ENCODE measurements around the gene IL1RAPL2. TPM values are rescaled to one million over a fixed set of nuclear protein-coding genes. Genes with fewer than 3 reads are reported as not detected.

IL1RAPL2 gene
- total and polyA plus RNA-seq, 2 of the 8 experiments (the other 6 are each of a cell fraction or from before 2014, with no cell fraction given), result 0.20 to 1.3 TPM

- no peak for TF ChIP-seq ASH2L (IDR thresholded peaks at IDR 0.05; ENCODE audit: low read length)
Measured at GRCh38 chrX:105317117-105317516, 751.1 kb downstream of the IL1RAPL2 start (continued).

GRCh38 chrX:105323928-105324327 lies 757.9 kb downstream of the IL1RAPL2 start:
- no peak overlapping the region for H2AK5ac ChIP-seq (ENCODE audit: low read depth, low read length)
- H2BK20ac ChIP-seq (ENCODE audit: low read length), result no peak overlapping the region
- H2BK15ac ChIP-seq (ENCODE audit: low read length), result no peak overlapping the region
- no peak overlapping the region for H3K23ac ChIP-seq (ENCODE audit: insufficient read length)
- H4K91ac ChIP-seq (replicated peaks; ENCODE audit: insufficient read length, low read length), result no peak overlapping the region
- H3K4me3 ChIP-seq (ENCODE audit: extremely low read depth in 1 of 4, insufficient read depth in 2 of 4, low read depth in 3 of 4, low read length in 4 of 4), result no peak overlapping the region
- H3K4me1 ChIP-seq (replicated peaks in 1 of 4; ENCODE audit: control insufficient read depth in 3 of 4, insufficient read depth in 4 of 4, low read length in 3 of 4), result no peaks in the 10 kb centered on the region
- H3K23me2 ChIP-seq (ENCODE audit: low read depth, low read length), result no peaks in the 10 kb centered on the region
- no peaks in the 10 kb centered on the region for H3K79me1 ChIP-seq (ENCODE audit: low read depth, low read length)
- H4K20me1 ChIP-seq (replicated peaks in 1 of 2; ENCODE audit: control insufficient read depth in 1 of 2, insufficient read depth in 2 of 2, low read length in 2 of 2), result no peaks in the 10 kb centered on the region
- no peak overlapping the region for H2BK12ac ChIP-seq (ENCODE audit: low read depth, low read length)
- no peaks in the 10 kb centered on the region for H3K36me3 ChIP-seq (ENCODE audit: control insufficient read depth in 2 of 4, insufficient read depth in 4 of 4, low read length in 3 of 4)
- H3K18ac ChIP-seq (ENCODE audit: extremely low read depth, low read length), result no peak overlapping the region
- H2BK120ac ChIP-seq (replicated peaks; ENCODE audit: low read depth, low read length), result no peak overlapping the region
- POLR2A ChIA-PET (ENCODE audit: partially characterized antibody), result no interaction called here
- WGBS, 2 experiments (ENCODE audit: extremely low coverage in 1 of 2, insufficient coverage in 1 of 2, insufficient read length in 1 of 2, insufficient replicate concordance in 2 of 2, low coverage in 1 of 2, low lambda C conversion rate in 2 of 2, missing lambda C conversion rate in 1 of 2), result 83% methylated on average over 1 of the region's 1 CpG; no CpG with 5 or more reads in 1 of the 2 experiments
- H2BK5ac ChIP-seq (ENCODE audit: low read depth, low read length), result no peak overlapping the region
- no peak overlapping the region for H3K9ac ChIP-seq (replicated peaks in 1 of 4; ENCODE audit: extremely low read depth in 1 of 4, low read depth in 3 of 4, low read length in 3 of 4)
- no peaks in the 10 kb centered on the region for H3K27me3 ChIP-seq (replicated peaks in 1 of 4; ENCODE audit: control insufficient read depth in 3 of 4, extremely low read depth in 1 of 4, insufficient read depth in 3 of 4, low read length in 3 of 4)
- H3K56ac ChIP-seq (replicated peaks; ENCODE audit: insufficient read length, low read depth, low read length), result no peak overlapping the region
- H4K8ac ChIP-seq (ENCODE audit: extremely low read depth, insufficient read depth, low read length), result no peak overlapping the region
- H3K79me2 ChIP-seq (ENCODE audit: control insufficient read depth in 1 of 2, insufficient read depth in 2 of 2, low read length in 2 of 2), result no peaks in the 10 kb centered on the region
- H3K14ac ChIP-seq (ENCODE audit: insufficient read length), result no peak overlapping the region
- no peak overlapping the region for H4K5ac ChIP-seq (ENCODE audit: insufficient read length, low read depth, low read length)
- H2AFZ ChIP-seq (ENCODE audit: low read length), result no peak overlapping the region
- CTCF ChIA-PET (ENCODE audit: partially characterized antibody), result no interaction called here
- no peak overlapping the region for H3K4me2 ChIP-seq (ENCODE audit: insufficient read depth in 1 of 2, low read depth in 2 of 2, low read length in 2 of 2)
- no peak overlapping the region for H3K4ac ChIP-seq (replicated peaks; ENCODE audit: insufficient read length, low read depth, low read length)
- FAIRE-seq (no peak), DNase-seq (ENCODE audit: low read depth in 1 of 2, low spot score in 2 of 2) (no peak)
- no peaks in the 10 kb centered on the region for H3K9me3 ChIP-seq (ENCODE audit: insufficient read depth in 2 of 2, low read depth in 1 of 2, low read length in 1 of 2)
- no peak overlapping the region for H3K27ac ChIP-seq (ENCODE audit: low read depth, low read length)
- TF ChIP-seq CHD2 (IDR thresholded peaks at IDR 0.05; ENCODE audit: low read length), result no peak
- no peak for TF ChIP-seq ATF3 (IDR thresholded peaks at IDR 0.05; ENCODE audit: insufficient read depth, low read depth, low read length)
- TF ChIP-seq JUND (IDR thresholded peaks at IDR 0.05; ENCODE audit: low read length), result no peak
- TF ChIP-seq NANOG (IDR thresholded peaks at IDR 0.05; ENCODE audit: insufficient read depth, low read depth, low read length, poor library complexity, severe bottlenecking), result no peak
- TF ChIP-seq GABPA (IDR thresholded peaks at IDR 0.05; ENCODE audit: borderline replicate concordance, insufficient read depth, low read length), result no peak
- no peak for TF ChIP-seq BRCA1 (IDR thresholded peaks at IDR 0.05; ENCODE audit: low read depth, low read length)
- TF ChIP-seq POLR2A (IDR thresholded peaks at IDR 0.05; ENCODE audit: control extremely low read depth in 1 of 2, low read depth in 2 of 2, low read length in 2 of 2), result no peak
- TF ChIP-seq KDM4A (IDR thresholded peaks at IDR 0.05; ENCODE audit: low read depth, low read length, severe bottlenecking), result no peak
- TF ChIP-seq SP4 (IDR thresholded peaks at IDR 0.05; ENCODE audit: low read length), result no peak
- no peak for TF ChIP-seq NRF1 (IDR thresholded peaks at IDR 0.05; ENCODE audit: low read depth, low read length)
- TF ChIP-seq EZH2 (IDR thresholded peaks at IDR 0.05; ENCODE audit: low read depth, low read length, severe bottlenecking), result no peak

All from H1 (cell line).